Lung (tissue), 12 donors: ENCODE data around the gene ALK. TPM values are rescaled to one million over a fixed set of nuclear protein-coding genes. Genes with fewer than 3 reads are reported as not detected.

Experiments used
- ATAC-seq: fragments of 200-7000 bp; cut with Tn5 transposase; one replicate; pipeline ENCODE4 v1.9.1; 2020; ENCODE audit warnings: moderate number of reproducible peaks; ENCODE audit not compliant: insufficient read depth, low FRiP score
- DNase-seq, 3 donors: peaks; one replicate each; pipeline ENCODE4 v3.0.0-alpha.2; 2013 to 2017
- H3K27ac ChIP-seq, 2 donors: one replicate each; pipeline ENCODE4 v1.5.1; 2013; ENCODE audit warnings: mild to moderate bottlenecking in 2 of 2, moderate library complexity in 2 of 2, control low read depth in 1 of 2, inconsistent platforms in 1 of 2, low read depth in 1 of 2, low read length in 1 of 2
- H3K27me3 ChIP-seq, 3 donors: one replicate each; pipeline ENCODE4 v1.5.1; 2013; ENCODE audit warnings: low read length in 2 of 3; ENCODE audit not compliant: control insufficient read depth in 3 of 3, insufficient read depth in 3 of 3
- H3K36me3 ChIP-seq, 4 donors: one replicate each; pipeline ENCODE4 v1.5.1; 2013; ENCODE audit warnings: low read length in 4 of 4, mild to moderate bottlenecking in 1 of 4, moderate library complexity in 1 of 4; ENCODE audit not compliant: control insufficient read depth in 4 of 4, insufficient read depth in 4 of 4
- H3K4me1 ChIP-seq, 5 donors: one replicate each; pipeline ENCODE4 v1.5.1; 2013; ENCODE audit warnings: low read length in 5 of 5, mild to moderate bottlenecking in 2 of 5, moderate library complexity in 1 of 5; ENCODE audit not compliant: control insufficient read depth in 5 of 5, insufficient read depth in 5 of 5
- H3K4me3 ChIP-seq: one replicate; pipeline ENCODE4 v1.5.1; 2013; ENCODE audit warnings: mild to moderate bottlenecking, control low read depth, moderate library complexity
- H3K9ac ChIP-seq, 2 donors: one replicate each; pipeline ENCODE4 v1.5.1; 2013; ENCODE audit warnings: low read length in 2 of 2, control low read depth in 1 of 2; ENCODE audit not compliant: insufficient read depth in 1 of 2
- H3K9me3 ChIP-seq, 4 donors: one replicate each; pipeline ENCODE4 v1.5.1; 2013; ENCODE audit warnings: low read length in 3 of 4, mild to moderate bottlenecking in 1 of 4, moderate library complexity in 1 of 4; ENCODE audit not compliant: control insufficient read depth in 4 of 4, insufficient read depth in 3 of 4
- WGBS, 2 donors: extraction: QIAGEN DNeasy Blood & Tissue Kit; methylation state at CpG; one replicate each; pipeline ENCODE4 v1.1.7; 2013; 5-methylcytosine and 5-hydroxymethylcytosine counted together
- polyA plus RNA-seq, 2 donors: library from polyadenylated mRNA; stranded (reverse); fragments of 200-250 nt; gene quantifications; one replicate each; pipeline ENCODE4 v1.2.1, GENCODE V29; 2013
- total RNA-seq, 2 donors: library from RNA; depleted of rRNA in 1 of 2; stranded (reverse); fragments of >200 nt in 1 of 2; gene quantifications; one replicate each; pipeline ENCODE4 v1.2.1, GENCODE V29; 2014 to 2021
- TF ChIP-seq, protein P1 (sequence below): IDR thresholded peaks from 2 replicates; pipeline ENCODE4 v1.5.1; 2012; ENCODE audit warnings: mild to moderate bottlenecking; ENCODE audit errors: control extremely low read depth, extremely low read depth
- donor health status: control.
- donor health status: control.
- donor health status: Bipolar disorder and iron deficiency.
- donor health status: healthy.
- donor health status: DM: yes; HTN: yes; CAD: no.

Gene ALK
- total and polyA plus RNA-seq, 4 donors, result 0.09 to 0.25 (median 0.10) TPM; not detected in 1

DNA sequence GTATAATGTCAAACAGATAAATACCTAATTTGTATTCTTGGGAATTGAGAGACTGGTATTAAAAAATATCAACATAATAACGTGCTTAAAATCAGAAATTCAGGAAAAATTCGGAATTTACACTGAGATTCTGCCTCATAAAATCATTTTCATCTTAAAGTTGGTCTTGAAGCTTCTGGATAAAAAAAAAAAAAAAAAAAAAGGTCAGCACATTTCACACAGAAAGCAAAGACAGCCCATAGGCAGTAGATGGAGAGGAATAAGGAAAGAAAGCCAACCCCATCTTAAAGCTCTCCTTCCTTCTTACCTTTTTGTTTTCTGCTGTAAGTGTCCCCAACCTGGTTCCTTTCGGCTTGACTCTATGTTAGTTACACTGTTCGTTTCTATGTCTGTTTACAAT lies 41.5 kb upstream of the ALK start:
- Histone ChIP-seq H3K27me3 (no peaks in the 10 kb centered on the region), H3K4me3 (no peak overlapping the region), H3K4me1 (no peaks in the 10 kb centered on the region), H3K9me3 (no peaks in the 10 kb centered on the region), H3K9ac (no peak overlapping the region), H3K27ac (no peak overlapping the region), H3K36me3 (no peaks in the 10 kb centered on the region)
- DNase-seq (no peak), ATAC-seq (no peak)
- TF ChIP-seq, protein P1, sequence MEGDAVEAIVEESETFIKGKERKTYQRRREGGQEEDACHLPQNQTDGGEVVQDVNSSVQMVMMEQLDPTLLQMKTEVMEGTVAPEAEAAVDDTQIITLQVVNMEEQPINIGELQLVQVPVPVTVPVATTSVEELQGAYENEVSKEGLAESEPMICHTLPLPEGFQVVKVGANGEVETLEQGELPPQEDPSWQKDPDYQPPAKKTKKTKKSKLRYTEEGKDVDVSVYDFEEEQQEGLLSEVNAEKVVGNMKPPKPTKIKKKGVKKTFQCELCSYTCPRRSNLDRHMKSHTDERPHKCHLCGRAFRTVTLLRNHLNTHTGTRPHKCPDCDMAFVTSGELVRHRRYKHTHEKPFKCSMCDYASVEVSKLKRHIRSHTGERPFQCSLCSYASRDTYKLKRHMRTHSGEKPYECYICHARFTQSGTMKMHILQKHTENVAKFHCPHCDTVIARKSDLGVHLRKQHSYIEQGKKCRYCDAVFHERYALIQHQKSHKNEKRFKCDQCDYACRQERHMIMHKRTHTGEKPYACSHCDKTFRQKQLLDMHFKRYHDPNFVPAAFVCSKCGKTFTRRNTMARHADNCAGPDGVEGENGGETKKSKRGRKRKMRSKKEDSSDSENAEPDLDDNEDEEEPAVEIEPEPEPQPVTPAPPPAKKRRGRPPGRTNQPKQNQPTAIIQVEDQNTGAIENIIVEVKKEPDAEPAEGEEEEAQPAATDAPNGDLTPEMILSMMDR, result no peak
- WGBS, 2 donors, result 67 to 79% methylated on average over 4 of the region's 4 CpGs

DNA sequence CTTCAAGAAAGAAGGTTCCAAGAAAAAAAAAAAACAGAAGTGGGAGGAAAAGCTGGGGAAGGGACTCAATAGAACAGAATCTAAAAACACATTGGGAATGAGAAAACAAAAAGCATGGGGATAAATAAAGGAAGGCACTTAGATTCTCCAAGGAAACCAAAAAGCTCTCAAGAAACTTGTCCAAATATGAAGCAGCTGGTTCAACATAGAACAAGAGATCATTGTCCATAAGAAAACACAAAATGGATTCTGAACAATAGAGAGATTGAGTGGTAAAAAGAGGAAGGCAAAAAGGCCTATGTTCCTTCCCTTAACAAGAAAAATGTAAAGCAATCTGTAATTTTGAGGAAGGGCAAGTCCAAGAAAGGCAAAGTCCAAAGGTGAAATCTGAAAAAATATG lies 32.9 kb upstream of the ALK start:
- DNase-seq, result no peak
- TF ChIP-seq, protein P1, result no peak
- no peaks in the 10 kb centered on the region for H3K27me3 ChIP-seq
- ATAC-seq, result no peak
- no peaks in the 10 kb centered on the region for H3K4me1 ChIP-seq
- no peak overlapping the region for H3K9ac ChIP-seq
- H3K27ac ChIP-seq, result no peak overlapping the region
- no peak overlapping the region for H3K4me3 ChIP-seq
- H3K36me3 ChIP-seq, result no peaks in the 10 kb centered on the region
- H3K9me3 ChIP-seq, result peaks cover 0 to 4% (median 0%) of the 10 kb centered on the region in 4 donors

DNA sequence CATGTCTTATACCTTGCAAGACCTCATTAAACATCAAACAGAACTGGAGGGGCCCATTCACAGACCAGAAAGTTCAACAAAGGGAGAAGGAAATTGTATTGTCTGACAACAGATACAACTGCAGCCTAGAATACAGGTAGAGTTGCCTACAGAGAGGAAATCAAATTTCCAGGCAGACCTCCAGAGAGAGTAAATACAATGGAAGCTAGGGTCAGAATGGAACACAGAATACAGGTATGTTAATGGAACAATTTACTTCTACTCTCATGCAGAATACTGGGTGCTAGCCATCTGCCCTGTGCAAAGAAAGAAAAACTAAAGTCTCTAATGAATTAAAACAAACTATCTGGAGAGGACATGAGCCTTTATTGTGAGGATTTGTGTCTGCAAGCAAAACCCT lies 31.6 kb upstream of the ALK start:
- TF ChIP-seq, protein P1, result no peak
- Histone ChIP-seq H3K27ac (no peak overlapping the region), H3K27me3 (no peaks in the 10 kb centered on the region), H3K9me3 (peaks cover 0 to 4% (median 0%) of the 10 kb centered on the region in 4 donors), H3K4me3 (no peak overlapping the region), H3K9ac (no peak overlapping the region), H3K36me3 (no peaks in the 10 kb centered on the region), H3K4me1 (peaks cover 0 to 2% (median 0%) of the 10 kb centered on the region in 5 donors)
- ATAC-seq, result no peak
- DNase-seq, result no peak

DNA sequence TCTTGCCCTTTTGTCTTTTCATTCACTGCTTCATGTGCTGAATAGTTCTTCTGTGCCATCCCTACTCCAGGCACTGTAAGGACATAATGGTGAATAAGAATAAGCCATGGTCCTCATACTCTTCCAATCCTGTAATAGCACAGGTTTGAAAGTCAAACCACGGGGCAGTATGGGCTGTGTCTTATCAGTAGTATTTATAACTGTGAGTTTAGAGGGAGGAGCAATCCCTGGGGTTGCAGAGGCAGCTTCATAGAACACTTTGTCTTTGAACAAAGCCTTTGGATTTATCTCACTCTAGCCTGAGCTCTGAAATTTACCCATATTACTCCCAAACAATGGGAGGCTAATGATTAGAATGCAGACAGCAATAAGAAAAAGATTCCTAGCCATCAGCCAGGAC lies 30.2 kb upstream of the ALK start:
- Histone ChIP-seq H3K9ac (no peak overlapping the region), H3K4me3 (no peak overlapping the region), H3K27ac (no peak overlapping the region), H3K4me1 (peaks cover 0 to 2% (median 0%) of the 10 kb centered on the region in 5 donors), H3K27me3 (no peaks in the 10 kb centered on the region), H3K36me3 (no peaks in the 10 kb centered on the region), H3K9me3 (peaks cover 0 to 4% (median 0%) of the 10 kb centered on the region in 4 donors)
- DNase-seq (no peak), ATAC-seq (no peak)
- WGBS, 2 donors, result 15 to 50% methylated on average over 1 of the region's 1 CpG
- TF ChIP-seq, protein P1, result no peak
